DND-41 (cell line): Measurements from ENCODE around the gene DALRD3.

Experiments
- CTCF ChIP-seq: IDR thresholded peaks from 2 replicates; pipeline ENCODE4 v1.5.1; 2012; ENCODE audit warnings: borderline replicate concordance, low read length, moderate library complexity, mild to moderate bottlenecking; ENCODE audit not compliant: poor library complexity, severe bottlenecking; ENCODE audit errors: extremely low read depth
- EZH2 ChIP-seq: IDR thresholded peaks from 3 replicates; pipeline ENCODE4 v1.6.1; 2012; ENCODE audit warnings: borderline replicate concordance, low read depth, mild to moderate bottlenecking, moderate library complexity, low read length, inconsistent platforms; ENCODE audit not compliant: severe bottlenecking

- no peak for TF ChIP-seq CTCF
- no peak for TF ChIP-seq EZH2
These were observed 2.2 kb upstream of the DALRD3 start for GRCh38 chr3:49020330-49021212.
